Activated CD8-positive, alpha-beta T cell treated with anti-CD3 and anti-CD28 coated beads, Interleukin-2, amount 10 ng/mL, durations not matched to agents 7 days and 5 days (primary cell): ENCODE results near the gene ANO5. TPM values are rescaled to one million over a fixed set of nuclear protein-coding genes. Genes with fewer than 3 reads are reported as not detected.
"Not testable (repeated sequence)": the region's sequence is repeated elsewhere in the genome, so short reads cannot be mapped to it uniquely, and the experiment has no call there.

Experiments
- ATAC-seq: fragments of 150-1000 bp; cut with Tn5 transposase; one replicate; pipeline ENCODE4 v1.10.0; 2021; ENCODE audit warnings: moderate library complexity
- CTCF ChIA-PET: fragments of 350-600 bp; sonication (Branson Sonifier 250); formaldehyde crosslinking; loops from one replicate; lab custom pipeline; 2021; ENCODE audit warnings: antibody characterized with exemption; lab: Charles Lee
- POLR2A ChIA-PET: fragments of 350-600 bp; sonication (Branson Sonifier 250); formaldehyde crosslinking; loops from one replicate; lab custom pipeline; 2021; ENCODE audit warnings: antibody characterized with exemption; lab: Charles Lee
- DNase-seq: peaks from one replicate; pipeline ENCODE4 v3.0.0-alpha.2; 2020
- H3K27ac Mint-ChIP-seq: one replicate; pipeline ENCODE4 v1.8.0; 2021; ENCODE audit warnings: mild to moderate bottlenecking, mixed read lengths
- H3K27me3 Mint-ChIP-seq: one replicate; pipeline ENCODE4 v1.8.0; 2021; ENCODE audit warnings: low read depth, mixed read lengths
- H3K36me3 Mint-ChIP-seq: one replicate; pipeline ENCODE4 v1.8.0; 2021; ENCODE audit warnings: low read depth, mixed read lengths
- H3K4me1 Mint-ChIP-seq: one replicate; pipeline ENCODE4 v1.8.0; 2021; ENCODE audit warnings: low read depth, mixed read lengths
- H3K4me3 Mint-ChIP-seq: one replicate; pipeline ENCODE4 v1.8.0; 2021; ENCODE audit warnings: mild to moderate bottlenecking, mixed read lengths
- H3K9me3 Mint-ChIP-seq: one replicate; pipeline ENCODE4 v1.8.0; 2022; ENCODE audit warnings: mixed read lengths; ENCODE audit not compliant: insufficient read depth
- total RNA-seq, 2 experiments: library from RNA; stranded (reverse); gene quantifications; one replicate each; pipeline ENCODE4 v1.2.3, GENCODE V29; 2021

Gene ANO5
- total RNA-seq, 2 experiments from 2014 or later: 0.08 TPM; not detected in 1

- ChIA-PET CTCF (interaction anchor here (1.0 kb wide), 1 partner anchor 29 kb away, joined by 3 read pairs; no protein-coding TSS in a partner anchor), POLR2A (no interaction called here)
- no peaks in the 10 kb centered on the region for H3K27me3 Mint-ChIP-seq
- ATAC-seq: no peak
- no peak overlapping the region for H3K27ac Mint-ChIP-seq
- no peak for DNase-seq
- H3K4me1 Mint-ChIP-seq: no peaks in the 10 kb centered on the region
- H3K36me3 Mint-ChIP-seq: no peaks in the 10 kb centered on the region
- no peaks in the 10 kb centered on the region for H3K9me3 Mint-ChIP-seq
- H3K4me3 Mint-ChIP-seq: no peak overlapping the region
Measured at GRCh38 chr11:22275600-22275999, 82.7 kb downstream of the ANO5 start.

- ATAC-seq: no peak
- H3K27me3 Mint-ChIP-seq: no peaks in the 10 kb centered on the region
Measured at GRCh38 chr11:22276535-22276934, 83.7 kb downstream of the ANO5 start.

GRCh38 chr11:22284991-22285390 lies 92.1 kb downstream of the ANO5 start:
- H3K9me3 Mint-ChIP-seq, DNase-seq, H3K27ac Mint-ChIP-seq, H3K36me3 Mint-ChIP-seq, H3K4me1 Mint-ChIP-seq, CTCF ChIA-PET, POLR2A ChIA-PET, H3K27me3 Mint-ChIP-seq, H3K4me3 Mint-ChIP-seq, ATAC-seq: not testable (repeated sequence)

More at GRCh38 chr11:22276535-22276934, 83.7 kb downstream of the ANO5 start:
- Mint-ChIP-seq H3K4me1 (no peaks in the 10 kb centered on the region), H3K27ac (no peak overlapping the region), H3K9me3 (no peaks in the 10 kb centered on the region), H3K36me3 (no peaks in the 10 kb centered on the region), H3K4me3 (no peak overlapping the region)
- no peak for DNase-seq
- ChIA-PET CTCF (interaction anchor here (1.0 kb wide), 1 partner anchor 28 kb away, joined by 3 read pairs; no protein-coding TSS in a partner anchor), POLR2A (no interaction called here)

GRCh38 chr11:22302368-22302767 lies 109.5 kb downstream of the ANO5 start:
- POLR2A ChIA-PET: no interaction called here
- H3K4me3 Mint-ChIP-seq: no peak overlapping the region
- DNase-seq (no peak), ATAC-seq (no peak)
- H3K9me3 Mint-ChIP-seq: no peaks in the 10 kb centered on the region
- H3K4me1 Mint-ChIP-seq: no peaks in the 10 kb centered on the region
- no peaks in the 10 kb centered on the region for H3K27me3 Mint-ChIP-seq
- no peak overlapping the region for H3K27ac Mint-ChIP-seq
- CTCF ChIA-PET: interaction anchor here (1.3 kb wide), 1 partner anchor 19 kb away, joined by 3 read pairs; no protein-coding TSS in a partner anchor
- no peaks in the 10 kb centered on the region for H3K36me3 Mint-ChIP-seq

- ATAC-seq (no peak), DNase-seq (no peak)
- ChIA-PET CTCF (interaction anchor here (0.7 to 2.1 kb wide), 8 partner anchors 26 to 1656 kb away, joined by 3 to 4 read pairs (median 3); no protein-coding TSS in a partner anchor), POLR2A (no interaction called here)
- no peaks in the 10 kb centered on the region for H3K4me1 Mint-ChIP-seq
- H3K27me3 Mint-ChIP-seq: no peaks in the 10 kb centered on the region
- H3K36me3 Mint-ChIP-seq: no peaks in the 10 kb centered on the region
- no peak overlapping the region for H3K4me3 Mint-ChIP-seq
- H3K9me3 Mint-ChIP-seq: no peaks in the 10 kb centered on the region
- no peak overlapping the region for H3K27ac Mint-ChIP-seq
Measured at GRCh38 chr11:22304337-22304961, 111.6 kb downstream of the ANO5 start.

GRCh38 chr11:22317656-22318055 lies 124.8 kb downstream of the ANO5 start:
- DNase-seq: no peak
- H3K4me3 Mint-ChIP-seq: no peak overlapping the region
- no peak for ATAC-seq
- no peak overlapping the region for H3K27ac Mint-ChIP-seq
- POLR2A ChIA-PET: no interaction called here
- CTCF ChIA-PET: no interaction called here
- H3K4me1 Mint-ChIP-seq: no peaks in the 10 kb centered on the region
- no peaks in the 10 kb centered on the region for H3K36me3 Mint-ChIP-seq
- H3K9me3 Mint-ChIP-seq: no peaks in the 10 kb centered on the region
- no peaks in the 10 kb centered on the region for H3K27me3 Mint-ChIP-seq

- ChIA-PET CTCF (no interaction called here), POLR2A (no interaction called here)
- Mint-ChIP-seq H3K9me3 (no peaks in the 10 kb centered on the region), H3K36me3 (no peaks in the 10 kb centered on the region), H3K4me1 (no peaks in the 10 kb centered on the region), H3K4me3 (no peak overlapping the region), H3K27me3 (no peaks in the 10 kb centered on the region), H3K27ac (no peak overlapping the region)
- DNase-seq (no peak), ATAC-seq (no peak)
Measured at GRCh38 chr11:22331771-22332170, 138.9 kb downstream of the ANO5 start.

Other genes starting within 250 kb of the ANO5 start
- gene SLC17A6, start 145.3 kb downstream of the ANO5 start, total RNA-seq: not detected